Liver (tissue), 9 donors: ENCODE measurements around the gene INPP5F. TPM values are rescaled to one million over a fixed set of nuclear protein-coding genes. Genes with fewer than 3 reads are reported as not detected.
A peak's percentile ranks its signal among the peaks of the same experiment; 100 is the strongest.

ENCODE experiments used
- DNase-seq: peaks from one replicate; pipeline ENCODE4 v3.0.0-alpha.2; 2017; ENCODE audit warnings: low spot score
- H3K27ac ChIP-seq, 2 donors: one replicate each; pipeline ENCODE4 v1.7.0; 2013; ENCODE audit warnings: inconsistent platforms in 2 of 2, low read length in 2 of 2, control low read depth in 1 of 2, low read depth in 1 of 2, mild to moderate bottlenecking in 1 of 2
- H3K27me3 ChIP-seq, 4 donors: one replicate each; pipeline versions ENCODE4 v1.6.1 to v1.7.0; 2013; ENCODE audit warnings: low read length in 3 of 4, inconsistent platforms in 1 of 4, mild to moderate bottlenecking in 1 of 4, moderate library complexity in 1 of 4; ENCODE audit not compliant: control insufficient read depth in 4 of 4, insufficient read depth in 4 of 4
- H3K36me3 ChIP-seq, 4 donors: one replicate each; pipeline versions ENCODE4 v1.6.1 to v1.7.0; 2013; ENCODE audit warnings: low read length in 3 of 4, mild to moderate bottlenecking in 3 of 4, low read depth in 1 of 4, moderate library complexity in 1 of 4; ENCODE audit not compliant: control insufficient read depth in 4 of 4, insufficient read depth in 3 of 4
- H3K4me1 ChIP-seq, 4 donors: one replicate each; pipeline versions ENCODE4 v1.6.1 to v1.7.0; 2013; ENCODE audit warnings: low read length in 3 of 4, mild to moderate bottlenecking in 3 of 4, moderate library complexity in 1 of 4; ENCODE audit not compliant: control insufficient read depth in 4 of 4, insufficient read depth in 4 of 4
- H3K4me3 ChIP-seq, 3 donors: one replicate each; pipeline versions ENCODE4 v1.6.1 to v1.7.0; 2013; ENCODE audit warnings: low read length in 3 of 3, control low read depth in 1 of 3, low read depth in 1 of 3, mild to moderate bottlenecking in 1 of 3
- H3K9ac ChIP-seq, 2 donors: one replicate each; pipeline ENCODE4 v1.7.0; 2013; ENCODE audit warnings: low read length in 2 of 2, mild to moderate bottlenecking in 2 of 2, moderate library complexity in 2 of 2, control low read depth in 1 of 2, low read depth in 1 of 2
- H3K9me3 ChIP-seq, 4 donors: one replicate each; pipeline versions ENCODE4 v1.6.1 to v1.7.0; 2013; ENCODE audit warnings: low read length in 3 of 4; ENCODE audit not compliant: control insufficient read depth in 4 of 4
- ATF3 ChIP-seq: IDR thresholded peaks from 2 replicates; pipeline ENCODE4 v1.6.1; 2016; ENCODE audit warnings: antibody characterized with exemption
- CTCF ChIP-seq: fragments of 150-350 bp; IDR thresholded peaks from 2 replicates; pipeline ENCODE4 v1.5.1; 2017; ENCODE audit warnings: improper control_type of control experiment, low read depth, low read length; ENCODE audit not compliant: missing input control
- EGR1 ChIP-seq, 2 donors: IDR thresholded peaks; 2 replicates each; pipeline ENCODE4 v1.6.1; 2016 to 2018; ENCODE audit warnings: antibody characterized with exemption in 2 of 2, low read depth in 2 of 2
- FOXA1 ChIP-seq: IDR thresholded peaks from 2 replicates; pipeline ENCODE4 v1.6.1; 2016; ENCODE audit warnings: antibody characterized with exemption
- FOXA2 ChIP-seq: IDR thresholded peaks from 2 replicates; pipeline ENCODE4 v1.6.1; 2016; ENCODE audit warnings: antibody characterized with exemption
- GABPA ChIP-seq, 2 donors: IDR thresholded peaks in 1 of 2; conservative IDR thresholded peaks in 1 of 2; 2 replicates each; pipeline ENCODE4 v1.6.1; 2016; ENCODE audit warnings: antibody characterized with exemption in 2 of 2, mild to moderate bottlenecking in 1 of 2, moderate library complexity in 1 of 2
- HNF4A ChIP-seq, 2 donors: conservative IDR thresholded peaks; 2 replicates each; pipeline ENCODE4 v1.6.1; 2016; ENCODE audit warnings: antibody characterized with exemption in 2 of 2, mild to moderate bottlenecking in 2 of 2
- HNF4G ChIP-seq: IDR thresholded peaks from 2 replicates; pipeline ENCODE4 v1.6.1; 2016; ENCODE audit warnings: antibody characterized with exemption
- JUND ChIP-seq, 2 donors: IDR thresholded peaks; 2 replicates each; pipeline ENCODE4 v1.6.1; 2016; ENCODE audit warnings: antibody characterized with exemption in 2 of 2
- MAX ChIP-seq: IDR thresholded peaks from 2 replicates; pipeline ENCODE4 v1.6.1; 2016; ENCODE audit warnings: antibody characterized with exemption
- NR2F2 ChIP-seq: IDR thresholded peaks from 2 replicates; pipeline ENCODE4 v1.6.1; 2016; ENCODE audit warnings: antibody characterized with exemption
- RAD21 ChIP-seq, 2 donors: IDR thresholded peaks; 2 replicates each; pipeline ENCODE4 v1.6.1; 2016; ENCODE audit warnings: antibody characterized with exemption in 2 of 2, mild to moderate bottlenecking in 2 of 2
- REST ChIP-seq: IDR thresholded peaks from 2 replicates; pipeline ENCODE4 v1.6.1; 2016; ENCODE audit warnings: antibody characterized with exemption, mild to moderate bottlenecking
- RXRA ChIP-seq, 2 donors: IDR thresholded peaks; 2 replicates each; pipeline ENCODE4 v1.6.1; 2017 to 2018; ENCODE audit warnings: antibody characterized with exemption in 2 of 2, mild to moderate bottlenecking in 1 of 2
- SP1 ChIP-seq: IDR thresholded peaks from 2 replicates; pipeline ENCODE4 v1.6.1; 2018; ENCODE audit warnings: antibody characterized with exemption, mild to moderate bottlenecking
- TAF1 ChIP-seq: conservative IDR thresholded peaks from 2 replicates; pipeline ENCODE4 v1.6.1; 2016; ENCODE audit warnings: antibody characterized with exemption, mild to moderate bottlenecking
- YY1 ChIP-seq: IDR thresholded peaks from 2 replicates; pipeline ENCODE4 v1.6.1; 2016; ENCODE audit warnings: antibody characterized with exemption, mild to moderate bottlenecking
- ZBTB33 ChIP-seq: IDR thresholded peaks from 2 replicates; pipeline ENCODE4 v1.6.1; 2016; ENCODE audit warnings: antibody characterized with exemption
- WGBS: extraction: QIAGEN DNeasy Blood & Tissue Kit; methylation state at CpG from one replicate; pipeline ENCODE4 v1.1.7; 2013; 5-methylcytosine and 5-hydroxymethylcytosine counted together
- polyA plus RNA-seq, 2 donors: library from polyadenylated mRNA; stranded (reverse) in 1 of 2; unstranded in 1 of 2; fragments of 200-250 nt in 1 of 2; fragments of >200 nt in 1 of 2; fragmentation: Nextera tagmentation in 1 of 2; extraction: Ambion mirVana in 1 of 2; gene quantifications; one replicate each; pipeline versions ENCODE4 v1.2.1 to v1.2.3, GENCODE V29; 2013 to 2015
- total RNA-seq, 2 donors: library from RNA; depleted of rRNA; stranded (reverse); fragments of >200 nt; gene quantifications; one replicate each; pipeline ENCODE4 v1.2.3, GENCODE V29; 2014
- donor health status: healthy.
- donor health status: healthy.
- donor health status: healthy.
- donor health status: healthy.
- donor health status: healthy.

Gene INPP5F
- total and polyA plus RNA-seq, 4 donors: 1.1 to 8.1 (median 2.1) TPM

GRCh38 chr10:119737823-119738222, 12.0 kb downstream of the INPP5F start:
- Histone ChIP-seq H3K27me3 (no peaks in the 10 kb centered on the region), H3K9me3 (no peaks in the 10 kb centered on the region), H3K4me1 (no peaks in the 10 kb centered on the region), H3K36me3 (no peaks in the 10 kb centered on the region), H3K9ac (no peak overlapping the region), H3K27ac (no peak overlapping the region), H3K4me3 (no peak overlapping the region)
- TF ChIP-seq JUND (IDR thresholded peaks at IDR 0.05): peak; percentile 16 to 53
- no peak for TF ChIP-seq FOXA2
- no peak for TF ChIP-seq RAD21 (IDR thresholded peaks at IDR 0.05)
- TF ChIP-seq YY1: no peak
- TF ChIP-seq HNF4A (conservative IDR thresholded peaks at IDR 0.05): no peak
- no peak for TF ChIP-seq MAX
- no peak for TF ChIP-seq CTCF
- TF ChIP-seq ATF3: no peak
- TF ChIP-seq RXRA (IDR thresholded peaks at IDR 0.05): no peak
- no peak for DNase-seq
- WGBS: 78% methylated on average over 1 of the region's 1 CpG

GRCh38 chr10:119738962-119739361, 13.1 kb downstream of the INPP5F start:
- Histone ChIP-seq H3K27ac (no peak overlapping the region), H3K27me3 (no peaks in the 10 kb centered on the region), H3K9ac (no peak overlapping the region), H3K9me3 (no peaks in the 10 kb centered on the region), H3K36me3 (no peaks in the 10 kb centered on the region), H3K4me3 (no peak overlapping the region), H3K4me1 (peaks cover 0 to 4% (median 0%) of the 10 kb centered on the region in 4 donors)
- TF ChIP-seq SP1: no peak
- TF ChIP-seq RAD21 (IDR thresholded peaks at IDR 0.05): no peak
- TF ChIP-seq HNF4A (conservative IDR thresholded peaks at IDR 0.05): no peak
- TF ChIP-seq NR2F2: no peak
- TF ChIP-seq YY1: no peak
- no peak for TF ChIP-seq ZBTB33
- TF ChIP-seq ATF3: no peak
- TF ChIP-seq REST: no peak
- TF ChIP-seq GABPA (IDR thresholded peaks at IDR 0.05 in 1 of 2, conservative IDR thresholded peaks at IDR 0.05 in 1 of 2): no peak
- TF ChIP-seq MAX: no peak
- TF ChIP-seq HNF4G: no peak
- no peak for TF ChIP-seq JUND (IDR thresholded peaks at IDR 0.05)
- no peak for TF ChIP-seq TAF1
- TF ChIP-seq FOXA2: no peak
- TF ChIP-seq EGR1 (IDR thresholded peaks at IDR 0.05; ENCODE audit: low read depth in 2 of 2): no peak
- no peak for TF ChIP-seq FOXA1
- no peak for TF ChIP-seq CTCF
- TF ChIP-seq RXRA (IDR thresholded peaks at IDR 0.05): no peak
- no peak for DNase-seq
- 100% methylated on average over 1 of the region's 1 CpG for WGBS
